ENCODE results near the gene SSTR3. TPM values are rescaled to one million over a fixed set of nuclear protein-coding genes. Genes with fewer than 3 reads are reported as not detected.

Gene SSTR3
- total RNA-seq, 2 experiments from 2014 or later = 0.25 to 0.30 TPM

DNA sequence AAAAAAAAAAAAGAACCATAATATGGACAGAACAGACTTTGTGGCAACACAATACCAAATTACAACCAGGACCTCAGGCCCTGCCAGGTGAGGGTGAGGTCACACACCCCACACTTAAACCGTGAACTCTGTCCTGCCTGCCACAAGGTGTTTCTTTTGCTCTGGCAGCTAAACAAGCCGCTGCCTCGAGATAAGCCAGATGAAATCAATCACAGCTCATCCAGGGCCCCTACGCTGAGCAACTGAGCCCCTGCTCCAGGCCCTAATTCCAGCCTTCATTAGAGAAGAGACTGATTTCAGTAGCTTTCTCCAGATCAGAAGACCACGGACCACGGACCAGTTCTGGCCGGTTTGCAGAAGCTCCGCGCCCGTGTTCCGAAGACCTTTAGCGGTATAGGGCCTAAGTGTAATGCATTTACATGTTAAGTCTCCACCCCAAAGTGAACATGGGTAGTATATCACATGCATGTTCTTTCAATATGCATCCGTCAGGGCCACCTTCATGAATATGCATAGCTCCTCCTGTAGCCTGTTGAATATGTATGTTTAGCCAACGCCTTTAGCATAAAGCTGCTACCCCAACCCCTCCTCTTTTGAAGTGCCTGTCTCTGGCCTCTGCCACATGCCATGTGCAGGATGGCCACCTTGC, 46.6 kb upstream of the SSTR3 start:
- Histone ChIP-seq H2AFZ (ENCODE audit: low read length) (no peak overlapping the region), H3K4me1 (ENCODE audit: insufficient read depth, low read length, poor library complexity, severe bottlenecking) (peaks cover 27% of the 10 kb centered on the region), H3K4me2 (ENCODE audit: low read length) (no peak overlapping the region), H3K9me2 (ENCODE audit: insufficient read depth, low read length) (no peaks in the 10 kb centered on the region), H3K9me3 (ENCODE audit: low read length) (peaks cover 3% of the 10 kb centered on the region; the same call in 1 of the 2 replicates), H3K36me3 (ENCODE audit: insufficient read depth, low read length) (no peaks in the 10 kb centered on the region), H3K79me2 (ENCODE audit: insufficient read depth, low read depth, low read length) (no peaks in the 10 kb centered on the region), H3K4me3 (ENCODE audit: low read depth, low read length, poor library complexity, severe bottlenecking) (no peak overlapping the region), H4K20me1 (ENCODE audit: insufficient read depth, low read length) (no peaks in the 10 kb centered on the region), H3K27ac (ENCODE audit: low read depth, low read length, poor library complexity, severe bottlenecking) (no peak overlapping the region)
- CTCF ChIA-PET (ENCODE audit: unreplicated experiment) = interaction anchor here (1.2 to 2.1 kb wide), 2 partner anchors 15 to 51 kb away, joined by 5 to 9 read pairs; partner anchors contain the start of gene RAC2
- no TSS peak for BruUV-seq (replicated peaks)
- POLR2A ChIA-PET = interaction anchor here (1.2 to 2.7 kb wide), 2 partner anchors 14 to 17 kb away, joined by 3 to 19 read pairs; partner anchors contain the start of gene RAC2
- no peak for DNase-seq (ENCODE audit: low spot score)
- intact Hi-C loops (cut with micrococcal nuclease; ENCODE audit: unreplicated experiment) = loop anchor here (1.0 kb wide), 1 partner anchor 16 kb away; no protein-coding TSS in a partner anchor
- no peak for TF ChIP-seq EZH2phosphoT487 (IDR thresholded peaks at IDR 0.05; ENCODE audit: borderline replicate concordance, low read depth, low read length)
- no peak for TF ChIP-seq CTCF (conservative IDR thresholded peaks at IDR 0.05; ENCODE audit: low read length)

DNA sequence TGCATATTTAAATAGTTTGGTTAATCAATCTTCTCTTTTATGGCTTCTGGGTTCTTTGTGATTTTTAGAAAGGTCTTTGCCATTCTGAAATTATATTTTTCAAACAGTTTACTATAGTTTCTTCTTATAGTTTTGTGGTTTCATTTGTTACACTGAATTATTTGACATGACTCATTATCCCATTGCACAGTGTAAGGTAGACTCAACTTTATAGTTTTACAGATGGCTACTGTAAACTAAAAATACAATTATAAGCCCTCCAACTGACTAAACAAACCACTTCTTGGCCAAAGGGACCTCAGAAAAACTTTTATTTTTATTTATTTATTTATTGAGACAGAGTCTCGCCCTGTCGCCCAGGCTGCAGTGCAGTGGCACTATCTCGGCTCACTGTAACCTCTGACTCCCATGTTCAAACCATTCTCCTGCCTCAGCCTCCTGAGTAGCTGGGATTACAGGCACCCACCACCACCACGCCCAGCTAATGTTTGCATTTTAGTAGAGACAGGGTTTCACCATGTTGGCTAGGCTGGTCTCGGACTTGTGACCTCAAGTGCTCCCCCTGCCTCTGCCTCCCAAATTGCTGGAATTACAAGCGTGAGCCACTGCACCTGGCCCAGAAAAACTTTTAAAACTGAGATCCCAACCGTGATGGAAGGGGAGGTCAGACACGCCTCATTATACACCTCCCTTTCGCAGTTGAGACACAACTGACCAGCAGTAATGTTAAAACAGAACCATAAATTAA, 45.9 kb upstream of the SSTR3 start:
- ChIA-PET CTCF (ENCODE audit: unreplicated experiment) (no interaction called here), POLR2A (interaction anchor here (1.2 to 2.7 kb wide), 2 partner anchors 13 to 16 kb away, joined by 3 to 19 read pairs; partner anchors contain the start of gene RAC2)
- H3K9me3 ChIP-seq (ENCODE audit: low read length) = no peaks in the 10 kb centered on the region
- peaks cover 29% of the 10 kb centered on the region for H3K4me1 ChIP-seq (ENCODE audit: insufficient read depth, low read length, poor library complexity, severe bottlenecking)
- H3K9me2 ChIP-seq (ENCODE audit: insufficient read depth, low read length) = no peaks in the 10 kb centered on the region
- H3K36me3 ChIP-seq (ENCODE audit: insufficient read depth, low read length) = no peaks in the 10 kb centered on the region
- H2AFZ ChIP-seq (ENCODE audit: low read length) = no peak overlapping the region
- TF ChIP-seq CTCF (conservative IDR thresholded peaks at IDR 0.05; ENCODE audit: low read length) (0 out of 2 replicates have a peak, but pooled peaks have one; percentile 15), EZH2phosphoT487 (IDR thresholded peaks at IDR 0.05; ENCODE audit: borderline replicate concordance, low read depth, low read length) (no peak)
- BruUV-seq (replicated peaks) = no TSS peak
- H3K4me2 ChIP-seq (ENCODE audit: low read length) = no peak overlapping the region
- intact Hi-C loops (cut with micrococcal nuclease; ENCODE audit: unreplicated experiment) = no loop called here
- no peak overlapping the region for H3K27ac ChIP-seq (ENCODE audit: low read depth, low read length, poor library complexity, severe bottlenecking)
- H3K79me2 ChIP-seq (ENCODE audit: insufficient read depth, low read depth, low read length) = no peaks in the 10 kb centered on the region
- no peak for DNase-seq (ENCODE audit: low spot score)
- H3K4me3 ChIP-seq (ENCODE audit: low read depth, low read length, poor library complexity, severe bottlenecking) = no peak overlapping the region
- H4K20me1 ChIP-seq (ENCODE audit: insufficient read depth, low read length) = no peaks in the 10 kb centered on the region

All from OCI-LY7 (cell line).